NCI-H2029 (cell line): ENCODE measurements around the gene WWOX.
"Not testable (repeated sequence)": the region's sequence is repeated elsewhere in the genome, so short reads cannot be mapped to it uniquely, and the experiment has no call there.

Source experiments
- DNase-seq: peaks from one replicate; lab custom pipeline; 2025; lab: John Stamatoyannopoulos, UW

WWOX gene

DNA sequence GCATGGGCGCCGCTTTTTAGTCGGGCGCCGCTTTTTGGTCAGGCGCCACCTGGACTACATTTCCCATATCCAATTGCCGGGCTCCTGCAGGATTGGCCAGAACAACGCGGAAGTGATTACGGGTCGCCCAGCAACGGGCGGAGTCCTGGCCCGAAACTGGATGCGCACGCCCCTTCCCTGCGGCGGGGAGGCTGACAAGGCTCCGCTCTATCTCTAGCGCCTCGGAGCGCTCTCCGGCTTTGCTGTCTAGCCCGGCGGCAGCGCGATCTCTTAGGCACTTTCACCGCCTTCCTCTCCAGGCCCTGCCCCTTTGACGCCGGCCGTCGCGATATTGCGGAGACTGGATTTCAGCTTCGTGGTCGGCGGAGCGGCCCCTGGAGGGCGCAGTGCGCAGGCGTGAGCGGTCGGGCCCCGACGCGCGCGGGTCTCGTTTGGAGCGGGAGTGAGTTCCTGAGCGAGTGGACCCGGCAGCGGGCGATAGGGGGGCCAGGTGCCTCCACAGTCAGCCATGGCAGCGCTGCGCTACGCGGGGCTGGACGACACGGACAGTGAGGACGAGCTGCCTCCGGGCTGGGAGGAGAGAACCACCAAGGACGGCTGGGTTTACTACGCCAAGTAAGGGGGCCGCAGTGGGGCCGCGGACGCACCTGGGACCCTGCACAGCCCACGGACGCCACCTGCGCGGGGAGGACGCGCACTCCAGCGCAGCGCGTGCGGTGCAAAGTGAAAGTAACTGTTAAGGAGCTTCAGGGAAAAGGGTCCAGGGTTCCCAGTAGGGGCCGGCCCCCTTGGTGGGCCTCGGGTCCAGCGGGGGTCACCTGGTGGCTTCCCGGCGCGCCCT lies at the start of gene WWOX:
Gene WWOX (plus strand): TSS at position 384 of the 841 bp plus-strand sequence.
- DNase-seq: peak; percentile 89

DNA sequence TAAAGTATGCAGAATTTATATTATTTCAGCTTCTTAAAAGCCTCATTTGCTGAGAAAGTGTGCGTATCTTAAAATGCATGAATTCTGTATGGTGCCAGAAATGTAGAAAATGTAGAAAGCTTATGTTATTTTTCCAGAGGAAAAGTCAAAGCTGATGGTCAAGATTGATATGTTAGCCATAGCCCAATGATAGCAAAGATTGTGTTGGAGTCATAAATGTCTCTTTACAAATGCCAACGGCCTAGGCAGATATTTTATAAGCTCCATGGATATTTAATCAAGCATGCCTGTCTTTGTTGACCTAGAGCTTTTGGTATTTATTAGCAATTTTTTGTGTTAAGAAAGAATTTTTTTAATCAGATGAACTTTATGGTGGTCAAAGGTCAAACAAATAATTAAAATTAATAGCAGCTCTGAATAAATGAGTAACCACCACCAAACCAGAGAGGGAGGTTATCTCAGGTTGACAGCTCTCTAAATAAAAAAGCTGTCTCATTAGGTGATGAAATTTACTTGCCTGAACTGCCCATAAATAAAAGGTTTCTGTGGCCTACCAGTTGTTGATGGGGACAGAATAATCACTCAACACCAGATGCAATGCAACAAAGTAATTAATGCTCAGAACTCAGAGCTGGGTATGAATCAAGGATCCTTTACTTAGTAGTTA lies 48.6 kb upstream of the WWOX start:
- DNase-seq: no peak

GRCh38 chr16:78057803-78058564 lies 41.5 kb upstream of the WWOX start:
- peak; percentile 22 for DNase-seq

GRCh38 chr16:78059806-78060205 lies 39.6 kb upstream of the WWOX start:
- DNase-seq: not testable (repeated sequence)

DNA sequence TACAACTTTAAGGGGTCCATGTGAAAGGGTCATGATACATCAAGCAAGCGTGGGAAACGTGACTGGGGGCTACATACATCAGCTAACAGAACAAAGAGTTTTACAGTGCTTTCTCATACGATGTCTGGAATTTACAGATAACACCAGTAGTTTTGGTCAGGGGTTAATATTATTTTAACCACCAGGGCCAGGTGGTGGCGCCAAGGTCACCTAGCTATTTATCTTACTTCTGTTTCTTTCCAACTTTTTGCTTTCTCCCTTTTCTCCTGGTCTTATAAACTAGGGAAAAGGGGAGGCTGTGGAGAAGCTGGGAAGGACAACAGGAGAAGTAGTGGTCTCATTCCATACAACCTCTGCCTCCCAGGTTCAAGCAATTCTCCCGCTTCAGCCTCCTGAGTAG lies 39.2 kb upstream of the WWOX start:
- no peak for DNase-seq

DNA sequence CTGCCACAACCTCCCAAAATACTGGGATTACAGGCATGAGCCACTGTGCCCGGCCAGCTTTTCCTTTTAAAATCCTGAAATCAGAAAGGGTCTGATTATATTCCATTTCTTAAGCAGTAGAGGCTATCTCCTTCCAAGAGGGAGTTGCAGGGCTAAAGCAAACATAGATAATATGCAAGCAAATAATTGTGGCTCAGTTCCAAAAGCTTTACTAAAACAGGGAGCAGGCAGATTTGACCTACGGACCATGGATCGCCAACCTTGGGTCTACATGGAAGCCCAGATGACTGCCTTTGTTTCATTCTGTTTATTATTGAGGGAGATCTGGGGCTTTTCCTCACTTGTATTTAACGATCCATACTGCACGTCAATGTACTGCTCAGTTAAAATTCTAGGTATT lies 38.6 kb upstream of the WWOX start:
- DNase-seq: no peak

- DNase-seq: no peak
These were observed 34.1 kb upstream of the WWOX start for GRCh38 chr16:78065319-78065718.

- DNase-seq: no peak
These were observed 29.5 kb upstream of the WWOX start for GRCh38 chr16:78069913-78070312.

GRCh38 chr16:78072275-78072674 lies 27.2 kb upstream of the WWOX start:
- no peak for DNase-seq

GRCh38 chr16:78075800-78076199 lies 23.7 kb upstream of the WWOX start:
- DNase-seq: no peak

- no peak for DNase-seq
These were observed 18.1 kb upstream of the WWOX start for GRCh38 chr16:78081341-78081740.

DNA sequence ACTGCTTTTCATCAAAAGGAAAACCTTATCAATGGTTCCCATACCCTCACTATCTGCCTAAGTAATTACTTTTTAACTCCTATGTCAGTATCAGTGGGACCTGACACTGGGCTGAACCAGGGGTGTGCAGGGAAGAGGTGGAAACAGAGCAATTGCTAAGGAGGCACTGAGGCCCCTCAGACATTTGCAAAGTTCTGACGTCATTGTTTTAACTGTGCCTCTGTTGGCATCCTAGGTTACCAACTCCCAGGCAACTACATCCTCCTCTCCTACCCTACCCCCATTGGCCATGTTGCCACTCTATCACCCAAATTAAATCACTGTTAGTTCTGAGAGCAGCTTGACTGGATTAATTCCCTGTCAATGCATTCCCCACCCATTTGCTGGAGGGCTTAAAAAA lies 8.0 kb upstream of the WWOX start:
- DNase-seq: no peak

DNA sequence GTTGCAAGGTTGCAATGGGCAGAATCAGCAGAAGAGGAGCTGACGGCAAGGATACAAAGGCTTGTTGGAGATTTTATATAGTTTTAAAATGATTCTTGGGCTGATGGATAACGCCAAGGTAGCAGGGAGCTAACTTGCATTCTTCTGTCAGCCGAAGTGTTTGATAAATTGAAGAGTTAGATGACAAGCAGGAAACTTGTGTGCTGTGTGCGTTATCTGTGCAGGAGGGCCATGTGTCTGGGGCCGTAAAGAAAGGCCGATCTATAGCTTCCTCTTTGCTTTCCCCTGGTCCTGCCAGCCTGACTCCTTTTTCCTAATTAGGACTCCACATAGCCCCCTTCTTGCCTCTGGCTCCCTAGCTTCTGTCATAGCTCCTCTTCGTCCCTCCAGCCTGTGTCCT lies 6.7 kb upstream of the WWOX start:
- DNase-seq: no peak

DNA sequence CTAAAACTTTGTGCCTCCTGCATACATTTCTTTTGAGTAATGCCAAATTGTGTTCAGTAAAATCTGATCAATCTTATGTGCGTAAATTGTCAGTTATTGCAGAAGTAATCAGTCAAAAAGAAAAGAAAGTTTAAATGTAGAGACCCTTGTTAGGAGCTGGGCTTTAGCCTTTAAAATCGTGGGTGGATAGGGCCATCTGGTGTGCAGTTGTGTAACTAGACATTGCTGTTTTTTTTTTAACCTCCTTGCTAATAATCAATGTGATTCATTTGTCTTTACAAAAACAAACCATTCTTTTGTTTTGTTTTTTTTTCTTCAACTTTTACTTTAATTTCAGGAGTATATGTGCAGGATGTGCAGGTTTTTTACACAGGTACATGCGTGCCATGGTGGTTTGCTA lies 5.3 kb upstream of the WWOX start:
- DNase-seq: no peak

DNA sequence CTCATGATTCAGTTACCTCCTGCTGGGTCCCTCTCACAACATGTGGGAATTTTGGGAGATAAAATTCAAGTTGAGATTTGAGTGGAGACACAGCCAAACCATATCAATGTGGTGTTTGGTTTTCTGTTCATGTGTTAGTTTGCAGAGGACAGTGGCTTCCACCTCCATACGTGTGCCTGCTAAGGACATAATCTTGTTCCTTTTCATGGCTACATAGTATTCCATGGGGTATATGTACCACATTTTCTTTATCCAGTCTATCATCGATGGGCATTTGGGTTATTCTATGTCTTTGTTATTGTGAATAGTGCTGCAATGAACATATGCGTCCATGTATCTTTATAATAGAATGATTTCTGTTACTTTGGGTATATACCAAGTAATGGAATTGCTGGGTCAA lies 4.5 kb upstream of the WWOX start:
- DNase-seq: no peak

- no peak for DNase-seq
These were observed 3.1 kb upstream of the WWOX start for GRCh38 chr16:78096386-78096785.

- DNase-seq: no peak
These were observed 1.9 kb upstream of the WWOX start for GRCh38 chr16:78097548-78097947.

DNA sequence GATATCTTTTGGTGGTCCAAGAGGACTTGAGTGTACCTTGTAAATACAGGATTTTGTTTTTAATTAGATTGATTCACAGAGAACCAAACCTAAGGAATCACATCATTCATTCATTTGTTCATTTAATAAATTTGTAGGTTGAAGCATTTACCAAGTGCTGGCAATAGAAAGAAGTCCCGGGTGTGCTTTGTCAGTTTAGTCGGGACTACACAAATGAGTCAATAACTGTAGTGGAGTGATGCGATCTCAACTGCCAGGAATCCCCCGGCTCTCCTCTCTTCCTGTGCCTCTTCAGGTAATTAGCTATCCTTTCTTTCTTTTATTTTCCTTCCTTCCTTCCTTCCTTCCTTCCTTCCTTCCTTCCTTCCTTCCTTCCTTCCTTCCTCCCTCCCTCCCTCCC lies 1.4 kb upstream of the WWOX start:
- DNase-seq: no peak

GRCh38 chr16:78098595-78099270 lies 721 bp upstream of the WWOX start:
- no peak for DNase-seq

GRCh38 chr16:78100112-78100467 lies 636 bp downstream of the WWOX start:
- DNase-seq: no peak

DNA sequence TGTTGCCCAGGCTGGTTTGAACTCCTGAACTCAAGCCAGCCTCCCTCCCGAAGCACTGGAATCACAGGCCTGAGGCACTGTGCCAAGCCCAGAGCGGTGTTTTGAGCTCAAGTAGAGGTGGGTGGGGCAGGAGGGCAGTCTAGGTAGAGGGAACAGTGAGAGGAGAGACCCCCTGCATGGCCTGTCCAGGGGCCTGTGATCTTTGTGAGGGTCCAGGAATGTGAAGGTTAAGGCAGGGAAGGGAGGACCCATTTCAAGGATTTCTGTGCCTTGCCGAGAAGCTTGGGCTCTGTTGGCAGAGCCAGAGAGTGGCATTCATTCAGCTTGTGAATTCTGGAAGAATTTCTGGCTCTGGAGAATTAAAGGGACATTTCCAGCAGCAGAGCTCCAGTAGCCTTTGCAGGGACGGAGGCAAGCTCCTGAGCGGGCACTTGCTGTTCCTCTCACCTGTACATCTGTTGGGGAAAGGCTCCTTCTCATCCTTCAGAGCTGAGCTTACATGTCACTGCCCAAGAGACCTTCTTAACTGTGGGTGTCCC lies 2.7 kb downstream of the WWOX start:
- DNase-seq: no peak

- no peak for DNase-seq
These were observed 3.4 kb downstream of the WWOX start for GRCh38 chr16:78102865-78103264.
